Esophagus squamous epithelium (tissue), 5 donors: ENCODE data around the gene JPT1. TPM values are rescaled to one million over a fixed set of nuclear protein-coding genes. Genes with fewer than 3 reads are reported as not detected.
A peak's percentile ranks its signal among the peaks of the same experiment; 100 is the strongest.

ENCODE experiments used
- DNase-seq: peaks from one replicate; lab custom pipeline; 2025; lab: John Stamatoyannopoulos, UW
- H3K27ac ChIP-seq, 4 donors: fragments of 200-600 bp; sonication (generic); one replicate each; pipeline ENCODE4 v1.5.1; 2016 to 2019; ENCODE audit warnings: mild to moderate bottlenecking in 1 of 4
- H3K27me3 ChIP-seq, 4 donors: fragments of 200-600 bp; sonication (generic); 1 replicate in 3 of 4; 2 replicates in 1 of 4; pipeline versions ENCODE4 v1.5.1 to v1.6.0; 2017 to 2021; ENCODE audit warnings: antibody characterized with exemption in 1 of 4
- H3K36me3 ChIP-seq, 3 donors: fragments of 200-600 bp; sonication (generic); one replicate each; pipeline ENCODE4 v1.5.1; 2016 to 2019
- H3K4me1 ChIP-seq, 3 donors: fragments of 200-600 bp; sonication (generic); one replicate each; pipeline ENCODE4 v1.5.1; 2017 to 2019
- H3K4me3 ChIP-seq, 4 donors: fragments of 200-600 bp; sonication (generic); 1 replicate in 3 of 4; 2 replicates in 1 of 4; pipeline ENCODE4 v1.5.1; 2016 to 2019; ENCODE audit warnings: mild to moderate bottlenecking in 2 of 4, moderate library complexity in 1 of 4
- H3K9me3 ChIP-seq, 3 donors: fragments of 200-600 bp; sonication (generic); one replicate each; pipeline ENCODE4 v1.5.1; 2016 to 2019
- CTCF ChIP-seq, 6 experiments: fragments of 450-650 bp in 4 of 6; fragments of 200-600 bp in 2 of 6; sonication (generic) in 2 of 6; IDR thresholded peaks; one replicate each; pipeline ENCODE4 v1.5.1; 2016 to 2019; ENCODE audit warnings: antibody characterized with exemption in 6 of 6, mild to moderate bottlenecking in 4 of 6, moderate library complexity in 4 of 6
- POLR2A ChIP-seq, 4 donors: fragments of 450-650 bp; IDR thresholded peaks; one replicate each; pipeline ENCODE4 v1.6.1; 2017; ENCODE audit warnings: antibody characterized with exemption in 4 of 4, mild to moderate bottlenecking in 4 of 4, moderate library complexity in 3 of 4
- WGBS, 2 donors: methylation state at CpG; one replicate each; pipeline ENCODE4 v1.1.5; 2018; 5-methylcytosine and 5-hydroxymethylcytosine counted together
- intact Hi-C: fragments of 100-400 bp; cut with DNase I; formaldehyde crosslinking; loops from one replicate; pipeline ENCODE4 v1.15.0; 2022
- total RNA-seq, 4 donors: library from RNA; depleted of rRNA; stranded (reverse); fragments of >200 nt; gene quantifications; one replicate each; pipeline ENCODE4 v1.1.0, GENCODE V29; 2016
- donor health status: DM: yes; HTN: yes; CAD: no.

The JPT1 gene
- total RNA-seq, 4 donors from 2014 or later: 82.2 to 249 (median 196) TPM

- no peak for DNase-seq
- Histone ChIP-seq H3K36me3 (peaks cover 0 to 11% (median under 1%) of the 10 kb centered on the region in 3 donors), H3K27ac (peak overlapping the region in 1 of 4 donors; percentile 83), H3K9me3 (no peaks in the 10 kb centered on the region), H3K4me1 (peaks cover 18 to 50% (median 19%) of the 10 kb centered on the region in 3 donors), H3K4me3 (peak overlapping the region in 3 of 4 donors; percentile 74 to 99 (median 75)), H3K27me3 (no peaks in the 10 kb centered on the region)
- WGBS, 2 donors: 60 to 77% methylated on average over 6 of the region's 6 CpGs
- TF ChIP-seq POLR2A (IDR thresholded peaks at IDR 0.05) (no peak), CTCF (IDR thresholded peaks at IDR 0.05) (no peak)
- intact Hi-C loops: no loop called here
These were observed 1.8 kb downstream of the JPT1 start for GRCh38 chr17:75152523-75152921.

GRCh38 chr17:75151930-75152329 lies 2.4 kb downstream of the JPT1 start:
- no peak for DNase-seq
- no peak for TF ChIP-seq CTCF (IDR thresholded peaks at IDR 0.05)
- TF ChIP-seq POLR2A (IDR thresholded peaks at IDR 0.05): no peak
- Histone ChIP-seq H3K27me3 (no peaks in the 10 kb centered on the region), H3K27ac (no peak overlapping the region), H3K4me3 (no peak overlapping the region), H3K4me1 (peaks cover 18 to 50% (median 19%) of the 10 kb centered on the region in 3 donors), H3K9me3 (no peaks in the 10 kb centered on the region), H3K36me3 (peaks cover 0 to 17% (median 5%) of the 10 kb centered on the region in 3 donors)
- 75 to 83% methylated on average over 6 of the region's 6 CpGs for WGBS, 2 donors
- intact Hi-C loops: no loop called here

- Histone ChIP-seq H3K27ac (no peak overlapping the region), H3K27me3 (no peaks in the 10 kb centered on the region), H3K4me3 (no peak overlapping the region), H3K4me1 (peaks cover 4 to 30% (median 6%) of the 10 kb centered on the region in 3 donors), H3K36me3 (peaks cover 0 to 56% (median 22%) of the 10 kb centered on the region in 3 donors), H3K9me3 (no peaks in the 10 kb centered on the region)
- intact Hi-C loops: no loop called here
- DNase-seq: no peak
- 78 to 85% methylated on average over 5 to 6 of the region's 6 CpGs for WGBS, 2 donors
- no peak for TF ChIP-seq CTCF (IDR thresholded peaks at IDR 0.05)
- TF ChIP-seq POLR2A (IDR thresholded peaks at IDR 0.05): no peak
These were observed 6.3 kb downstream of the JPT1 start for GRCh38 chr17:75147878-75148546.

- Histone ChIP-seq H3K9me3 (no peaks in the 10 kb centered on the region), H3K27me3 (no peaks in the 10 kb centered on the region), H3K4me1 (peaks cover 0 to 29% (median 0%) of the 10 kb centered on the region in 3 donors), H3K27ac (no peak overlapping the region), H3K4me3 (no peak overlapping the region), H3K36me3 (peaks cover 3 to 63% (median 22%) of the 10 kb centered on the region in 3 donors)
- DNase-seq: no peak
- intact Hi-C loops: no loop called here
- 76 to 79% methylated on average over 3 of the region's 3 CpGs for WGBS, 2 donors
- TF ChIP-seq CTCF (IDR thresholded peaks at IDR 0.05) (no peak), POLR2A (IDR thresholded peaks at IDR 0.05) (no peak)
These were observed 7.7 kb downstream of the JPT1 start for GRCh38 chr17:75146592-75146991.

- intact Hi-C loops: no loop called here
- peaks cover 3 to 79% (median 22%) of the 10 kb centered on the region in 3 donors for H3K36me3 ChIP-seq
- WGBS, 2 donors: 76 to 83% methylated on average over 5 to 11 of the region's 11 CpGs
- no peak for DNase-seq
- H3K27ac ChIP-seq: no peak overlapping the region
- TF ChIP-seq POLR2A (IDR thresholded peaks at IDR 0.05): no peak
- no peak for TF ChIP-seq CTCF (IDR thresholded peaks at IDR 0.05)
- no peaks in the 10 kb centered on the region for H3K27me3 ChIP-seq
- no peaks in the 10 kb centered on the region for H3K9me3 ChIP-seq
- H3K4me3 ChIP-seq: no peak overlapping the region
- peaks cover 0 to 23% (median 0%) of the 10 kb centered on the region in 3 donors for H3K4me1 ChIP-seq
These were observed 9.3 kb downstream of the JPT1 start for GRCh38 chr17:75144816-75145512.
